Activated CD4-positive, CD25-positive, alpha-beta regulatory T cell (primary cell): ENCODE results near the gene COL4A1.
"Not testable (repeated sequence)": the region's sequence is repeated elsewhere in the genome, so short reads cannot be mapped to it uniquely, and the experiment has no call there.

ENCODE experiments used
- DNase-seq, 4 experiments: peaks; one replicate each; lab custom pipeline; 2025; lab: John Stamatoyannopoulos, UW

The COL4A1 gene

DNA sequence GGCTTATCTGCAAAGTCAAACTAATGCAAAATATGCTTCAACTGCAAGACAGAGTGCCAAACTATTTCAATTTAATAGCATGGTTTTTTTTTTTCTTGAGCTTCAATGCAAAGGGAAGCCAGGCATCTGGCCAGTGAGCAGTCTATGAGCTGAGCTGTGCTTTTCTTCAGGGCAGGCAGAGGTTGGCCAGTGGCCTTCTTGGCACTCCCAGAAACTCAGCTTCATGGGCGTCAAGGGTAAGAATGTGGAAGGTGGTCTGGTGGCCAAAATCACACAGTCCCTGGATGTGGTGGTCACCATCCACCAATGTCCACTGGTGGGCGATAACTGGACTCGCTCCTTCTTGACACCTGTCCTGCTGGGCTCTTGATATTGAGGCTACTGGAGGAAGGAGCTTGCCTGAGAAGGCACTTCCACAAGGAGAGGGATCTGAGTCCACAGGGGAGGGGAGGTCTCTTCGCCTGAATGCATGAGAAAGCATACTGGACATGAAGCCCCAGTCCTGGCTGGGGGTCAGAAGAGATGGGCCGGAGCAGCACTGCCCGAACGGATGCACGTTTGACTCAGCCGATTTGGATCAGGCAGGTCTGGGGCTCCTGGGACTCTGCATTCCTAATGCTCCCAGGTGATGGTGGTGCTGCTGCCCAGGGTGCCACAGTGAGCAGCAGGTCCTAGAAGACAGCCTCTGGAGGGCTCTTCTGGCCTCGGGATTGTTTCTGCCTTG is 17.2 kb upstream of the COL4A1 start:
- DNase-seq, result no peak

DNA sequence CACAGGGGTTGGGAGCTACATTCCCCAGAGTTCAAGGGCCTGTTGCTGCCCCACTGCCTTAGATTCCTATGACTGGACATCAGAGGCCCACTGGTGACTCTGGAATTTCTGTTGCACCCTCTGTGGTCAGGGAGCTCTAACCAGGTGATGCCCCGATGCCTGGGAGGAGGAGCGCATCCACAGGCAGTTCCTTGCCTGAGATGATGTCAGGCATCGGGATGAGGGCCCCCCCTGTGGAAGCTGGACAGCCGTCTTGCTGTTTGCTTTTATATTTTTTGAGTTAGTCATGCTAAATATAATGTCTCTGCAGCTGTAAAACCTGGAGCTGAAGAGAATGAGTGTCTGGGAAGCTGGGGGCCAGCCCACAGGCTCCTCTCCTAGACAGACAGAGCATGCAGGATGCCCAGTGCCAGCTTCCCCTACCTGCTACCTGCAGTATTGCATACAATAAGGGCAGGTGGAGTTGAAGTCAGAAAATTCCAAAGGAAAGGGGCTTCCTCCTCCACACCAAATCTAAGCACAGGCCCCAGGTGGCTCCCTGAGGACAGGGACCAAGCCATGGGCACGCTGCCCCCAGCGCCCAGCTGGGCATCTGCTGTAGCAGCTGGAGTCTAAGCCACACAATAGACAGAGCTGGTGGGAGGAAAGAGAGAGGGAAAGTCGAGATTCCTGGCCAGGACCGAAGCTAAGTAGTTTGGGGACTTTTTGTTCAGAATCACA is 16.4 kb upstream of the COL4A1 start:
- no peak for DNase-seq

DNA sequence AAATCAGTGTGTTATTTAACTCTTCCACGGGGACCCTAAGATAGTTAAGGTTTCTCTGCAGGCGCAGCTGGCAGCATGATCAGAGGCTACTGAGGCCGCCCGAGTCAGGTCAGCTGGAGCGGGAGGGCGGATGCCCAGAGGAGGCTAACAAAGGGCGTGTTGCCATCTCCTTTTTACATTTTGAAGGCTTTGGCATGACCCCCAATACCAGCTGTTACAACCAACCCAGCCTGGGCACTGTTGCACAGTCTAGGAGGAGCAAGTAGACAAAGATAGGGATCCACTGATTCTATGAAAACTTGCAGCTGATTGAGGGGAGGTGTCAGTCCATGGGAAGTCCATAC is 15.8 kb upstream of the COL4A1 start:
- DNase-seq, result no peak

DNA sequence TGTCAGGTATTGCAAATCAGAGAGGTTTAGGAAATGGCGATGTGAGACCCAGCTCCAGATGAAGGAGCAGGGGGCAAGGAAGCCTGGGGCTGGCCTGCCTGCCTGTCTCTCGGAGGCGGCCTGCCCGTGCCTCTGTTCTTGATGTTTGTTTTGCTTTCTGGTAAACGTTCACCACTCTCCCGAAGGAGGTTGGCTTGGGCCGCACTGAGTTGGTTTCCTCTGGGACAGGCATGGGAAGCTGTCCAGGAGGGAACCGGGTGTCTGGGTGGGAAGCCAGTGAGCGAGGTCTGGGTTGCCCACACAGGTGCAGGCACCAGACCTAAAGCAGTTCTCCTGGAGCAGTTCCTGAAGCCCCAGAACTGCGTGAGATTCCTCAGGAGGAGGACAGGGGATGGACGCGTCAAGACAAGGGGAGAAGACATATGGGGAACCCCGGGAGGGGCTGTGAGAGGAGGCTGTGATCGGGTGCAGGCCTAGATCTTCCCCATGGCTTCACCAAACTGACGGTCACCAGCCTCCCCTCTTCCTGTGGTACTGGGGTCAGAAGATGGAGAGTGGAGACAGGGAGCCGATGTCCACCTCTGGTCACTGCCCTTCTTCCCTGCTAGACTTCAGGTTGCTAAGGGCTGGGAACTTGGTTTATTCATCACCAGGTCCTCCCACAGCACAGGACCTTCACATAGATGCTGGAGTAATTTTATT is 15.3 kb upstream of the COL4A1 start:
- DNase-seq, result no peak

DNA sequence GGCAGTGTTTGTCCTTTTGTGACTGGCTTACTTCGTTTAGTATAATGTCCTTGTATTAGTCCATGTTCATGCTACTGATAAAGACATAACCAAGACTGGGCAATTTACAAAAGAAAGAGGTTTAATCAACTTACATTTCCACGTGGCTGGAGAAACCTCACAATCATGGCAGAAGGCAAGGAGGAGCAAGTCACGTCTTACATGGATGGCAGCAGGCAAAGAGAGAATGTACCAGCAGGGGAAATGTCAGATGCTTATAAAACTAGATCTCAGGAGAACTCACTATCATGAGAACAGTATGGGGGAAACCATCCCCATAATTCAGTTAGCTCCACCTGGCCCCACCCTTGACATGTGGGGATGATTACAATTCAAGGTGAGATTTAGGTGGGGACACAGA is 14.6 kb upstream of the COL4A1 start:
- not testable (repeated sequence) for DNase-seq

DNA sequence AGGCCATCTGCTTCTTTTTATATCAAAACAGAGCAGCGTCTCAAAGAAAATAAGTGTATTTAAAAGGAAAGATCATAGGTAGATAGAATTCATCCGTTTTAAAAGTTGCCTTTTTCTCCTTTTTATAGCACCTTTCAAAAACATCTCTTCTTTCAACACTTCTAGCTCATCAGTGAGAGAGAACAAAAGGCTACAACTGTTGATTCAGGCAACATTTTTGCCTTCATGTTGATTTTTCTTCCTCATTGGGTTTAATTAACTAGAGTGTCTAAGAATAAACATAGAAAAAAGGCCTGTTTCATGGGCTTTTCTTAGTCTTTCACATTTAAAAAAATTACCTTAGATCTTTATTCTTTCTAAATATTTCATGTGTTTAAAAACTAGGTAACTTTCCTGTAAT is 13.7 kb upstream of the COL4A1 start:
- DNase-seq, result no peak

DNA sequence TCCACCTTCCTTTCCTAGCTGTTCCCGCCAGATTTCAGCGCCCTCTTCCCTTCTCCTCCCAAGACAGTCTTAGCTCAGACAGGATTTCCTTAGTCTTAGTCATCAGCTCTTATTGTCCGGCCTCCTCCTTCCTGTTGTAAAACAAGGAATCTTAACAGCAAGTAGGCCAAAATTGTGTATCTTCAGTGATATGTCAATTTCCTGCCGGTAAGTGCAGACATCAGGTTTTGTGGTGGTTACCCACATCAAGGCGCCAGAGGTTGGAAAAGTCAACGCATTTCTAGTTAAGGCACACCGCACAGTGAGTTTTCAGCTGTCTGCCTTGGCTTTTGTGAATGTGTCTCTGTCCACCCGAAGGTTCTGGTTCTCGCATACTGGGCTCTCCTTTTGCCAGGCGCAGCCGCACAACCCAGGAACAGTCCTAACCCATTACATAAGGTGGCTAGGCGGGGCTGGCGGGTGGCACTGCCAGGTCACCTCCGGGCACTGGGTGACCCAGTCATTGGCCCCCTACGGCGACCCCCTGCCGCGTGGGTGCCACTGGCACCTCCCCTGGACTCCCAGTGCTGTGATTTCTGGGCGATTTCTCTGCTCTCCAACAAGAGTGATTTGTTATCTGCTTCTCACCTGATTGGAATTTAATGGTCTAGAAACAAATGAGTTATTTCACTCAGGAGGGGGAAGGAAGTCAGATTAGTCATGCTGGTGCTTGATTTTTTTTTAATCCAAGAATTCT is 13.0 kb upstream of the COL4A1 start:
- DNase-seq, result no peak

DNA sequence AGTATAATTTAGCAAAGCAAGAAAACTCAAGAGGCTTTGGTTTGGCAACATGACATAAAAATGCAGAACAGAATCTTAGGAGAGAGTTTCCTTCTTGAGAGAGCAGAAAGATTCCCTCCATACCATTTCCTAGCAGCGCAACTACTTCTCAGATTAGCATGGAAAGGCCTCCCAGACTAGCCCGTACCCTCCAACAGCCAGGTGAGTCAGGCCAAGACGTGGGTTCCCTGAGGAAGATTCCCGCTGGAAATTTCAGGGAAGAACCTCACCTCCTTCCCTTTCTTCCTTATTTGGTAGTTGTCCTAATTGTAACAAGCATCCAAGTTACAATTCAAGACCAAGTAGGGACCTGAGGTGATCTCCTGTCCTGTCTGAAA is 12.4 kb upstream of the COL4A1 start:
- DNase-seq, result no peak

DNA sequence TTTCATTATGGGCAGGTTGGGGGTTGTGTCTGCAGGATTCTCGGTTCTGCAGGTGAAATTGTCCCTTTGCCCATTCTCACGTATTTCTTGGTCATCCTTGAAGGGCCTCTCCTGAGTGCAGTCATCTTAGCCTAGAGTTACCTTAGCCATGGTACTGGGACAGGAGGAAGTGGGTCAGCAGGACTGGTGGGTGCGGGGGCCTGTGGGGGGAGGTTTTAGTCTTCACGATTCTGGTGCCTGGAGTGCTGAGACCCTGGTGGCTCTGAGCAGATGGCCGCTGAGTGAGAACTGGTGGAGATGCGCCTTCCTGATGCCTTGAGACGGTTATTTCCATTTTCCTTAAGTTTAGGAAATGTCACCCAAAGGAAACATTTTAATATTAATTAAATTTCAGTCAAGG is 12.0 kb upstream of the COL4A1 start:
- DNase-seq, result no peak

DNA sequence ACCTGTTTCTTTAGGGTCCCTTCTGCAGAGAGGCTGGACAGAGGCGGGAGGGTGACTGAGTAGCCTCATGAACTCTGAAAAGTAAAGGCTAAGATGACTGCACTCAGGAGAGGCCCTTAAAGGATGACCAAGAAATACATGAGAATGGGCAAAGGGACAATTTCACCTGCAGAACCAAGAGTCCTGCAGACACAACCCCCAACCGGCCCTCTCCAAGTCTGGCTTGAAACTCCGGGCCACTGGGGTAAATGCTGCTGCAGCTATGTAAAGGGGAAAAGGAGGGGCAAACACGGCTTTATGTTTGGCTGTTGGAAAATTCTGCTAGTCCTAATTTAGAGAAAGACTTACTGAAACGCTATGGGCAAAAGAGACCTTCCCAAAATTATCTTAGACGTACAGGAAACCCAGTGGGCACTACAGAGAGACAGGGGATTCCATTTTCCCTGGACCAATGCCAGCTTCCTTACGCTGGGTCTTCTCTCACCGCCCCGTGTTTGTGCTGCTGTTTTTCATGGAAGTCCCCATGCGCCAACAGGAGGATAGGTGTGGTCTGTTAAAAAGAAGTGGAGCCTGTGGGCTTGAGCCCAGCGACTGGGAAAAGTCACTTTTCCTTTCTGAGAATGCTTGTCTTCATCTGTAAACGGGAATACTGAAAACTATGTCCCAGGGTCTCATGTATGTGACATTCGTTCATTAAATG is 10.7 kb upstream of the COL4A1 start:
- no peak for DNase-seq

DNA sequence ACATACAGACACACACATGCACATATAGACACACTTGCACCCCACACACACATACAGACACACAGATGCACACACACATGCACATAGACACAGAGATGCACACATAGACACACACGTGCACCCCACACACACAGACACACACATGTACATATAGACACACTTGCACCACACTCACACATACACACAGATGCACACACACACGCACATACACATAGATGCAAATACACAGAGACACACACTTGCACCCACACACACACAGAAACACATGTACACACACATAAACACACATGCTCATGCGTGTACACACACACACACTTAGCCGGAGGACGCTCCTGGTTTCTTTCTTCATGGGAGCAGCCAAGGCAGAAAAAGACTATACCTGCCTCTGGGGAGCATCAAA is 10.1 kb upstream of the COL4A1 start:
- DNase-seq, result no peak

DNA sequence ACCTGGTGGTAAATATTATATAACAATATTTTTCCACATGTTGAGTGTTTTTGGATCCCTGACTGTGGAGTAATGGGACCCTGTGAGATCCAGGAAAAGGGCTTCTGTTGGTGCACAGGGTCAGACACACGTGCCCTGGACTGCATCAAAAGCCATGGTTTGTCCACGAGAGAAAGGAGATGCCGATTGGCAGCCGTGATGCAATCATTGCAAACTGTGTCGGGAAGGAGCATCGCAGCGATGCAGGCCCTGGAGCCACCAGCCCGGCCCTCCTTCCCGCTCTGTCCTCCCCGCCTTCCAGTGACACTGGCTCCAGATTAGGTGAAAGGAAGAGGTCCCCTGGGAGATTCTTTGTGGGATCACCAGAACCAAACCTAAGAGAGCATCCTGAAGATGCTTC is 9.2 kb upstream of the COL4A1 start:
- no peak for DNase-seq

DNA sequence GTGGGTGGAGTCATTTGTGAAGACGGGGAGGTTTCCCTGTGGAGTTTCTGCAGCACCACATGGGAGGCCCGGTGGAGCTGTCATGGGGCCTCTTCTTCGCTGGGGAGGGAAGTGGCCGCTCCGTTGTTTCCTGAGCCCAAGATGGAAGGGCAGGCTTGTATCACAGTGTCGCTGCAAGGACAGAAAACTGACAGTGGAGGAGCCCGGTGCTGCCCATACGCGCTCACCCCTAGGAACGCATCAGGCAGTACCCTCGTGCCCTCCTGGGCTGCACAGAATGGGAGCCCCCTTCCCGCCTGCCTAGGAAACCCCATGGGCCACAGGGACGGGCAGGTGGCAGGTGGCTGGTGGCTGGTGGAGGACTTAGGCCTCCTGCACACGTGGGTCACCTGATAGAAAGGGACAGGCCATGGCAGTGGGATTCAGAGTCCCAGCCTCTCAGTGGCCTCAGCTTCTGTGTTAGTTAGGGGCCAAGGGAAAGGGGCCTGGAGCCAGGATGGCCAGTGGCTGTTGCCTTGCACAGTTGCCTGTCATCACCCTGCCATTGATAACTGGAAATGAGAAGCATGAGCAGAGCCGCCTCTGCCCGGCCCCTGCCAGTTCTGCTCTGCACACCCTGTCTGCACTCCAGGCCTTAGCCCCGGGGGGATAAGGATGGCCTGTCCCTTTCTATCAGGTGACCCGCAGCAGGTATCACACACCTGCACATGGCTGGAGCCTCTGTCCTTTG is 7.7 kb upstream of the COL4A1 start:
- no peak for DNase-seq

DNA sequence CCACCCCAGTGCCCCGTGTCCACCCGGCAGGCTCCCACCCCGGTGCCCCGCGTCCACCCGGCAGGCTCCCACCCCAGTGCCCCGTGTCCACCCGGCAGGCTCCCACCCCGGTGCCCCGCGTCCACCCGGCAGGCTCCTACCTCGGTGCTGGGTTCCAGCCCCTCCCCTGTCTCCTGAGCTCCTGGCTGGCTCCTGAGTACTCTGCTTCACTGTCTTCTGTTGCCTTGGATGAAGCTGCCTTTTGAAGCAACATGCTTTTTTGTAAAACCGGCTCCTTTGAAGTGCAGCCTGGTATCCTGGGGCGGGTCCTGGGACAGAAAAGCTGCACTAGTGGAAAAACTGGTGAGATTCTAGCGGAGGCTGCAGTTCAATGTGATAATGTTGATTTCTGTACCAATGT is 6.8 kb upstream of the COL4A1 start:
- not testable (repeated sequence) for DNase-seq

DNA sequence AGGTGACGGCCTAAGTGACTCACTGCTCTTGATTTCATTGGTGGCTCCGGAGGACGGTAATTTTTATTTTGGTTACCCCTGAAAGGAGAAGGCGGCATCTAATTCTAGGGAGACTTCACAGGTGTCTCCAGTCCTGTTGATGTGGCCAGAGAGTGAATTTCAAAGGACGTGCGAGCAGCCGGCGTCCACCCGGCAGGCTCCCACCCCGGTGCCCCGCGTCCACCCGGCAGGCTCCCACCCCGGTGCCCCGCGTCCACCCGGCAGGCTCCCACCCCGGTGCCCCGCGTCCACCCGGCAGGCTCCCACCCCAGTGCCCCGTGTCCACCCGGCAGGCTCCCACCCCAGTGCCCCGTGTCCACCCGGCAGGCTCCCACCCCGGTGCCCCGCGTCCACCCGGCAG is 6.3 kb upstream of the COL4A1 start:
- DNase-seq, result not testable (repeated sequence)

DNA sequence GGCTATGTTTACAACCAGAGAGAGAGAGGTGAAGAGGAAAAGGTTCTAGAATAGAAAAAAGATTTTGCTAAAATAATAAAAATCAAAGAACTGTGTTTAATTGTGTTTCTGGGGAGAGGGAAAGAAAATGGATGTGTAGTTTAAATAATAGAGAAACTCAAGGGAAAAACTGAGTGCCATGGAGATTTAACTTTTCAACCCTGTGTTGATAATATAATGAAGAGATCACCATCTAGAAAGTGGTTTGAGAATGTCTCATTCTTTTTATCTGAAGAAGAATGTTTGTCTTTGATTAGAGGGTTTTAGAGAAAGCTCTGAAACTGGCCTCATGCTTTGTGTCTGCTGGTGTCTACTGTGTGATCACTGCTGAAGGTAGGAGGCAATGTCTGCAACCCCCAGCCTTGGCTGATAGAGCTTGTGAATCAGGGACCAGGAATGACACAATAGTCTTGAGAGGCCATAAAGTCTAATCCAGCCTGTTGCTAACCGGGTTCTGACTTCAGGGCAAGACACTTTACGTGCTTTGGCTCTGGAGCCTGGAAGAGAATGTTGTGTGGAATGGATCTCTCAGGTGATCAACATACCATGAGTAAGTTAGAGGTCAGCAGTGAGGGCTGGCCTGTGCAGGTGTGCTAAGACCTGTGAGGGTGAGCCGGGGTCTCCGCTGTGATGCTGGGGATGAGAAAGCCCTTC is 5.5 kb upstream of the COL4A1 start:
- DNase-seq, result no peak

DNA sequence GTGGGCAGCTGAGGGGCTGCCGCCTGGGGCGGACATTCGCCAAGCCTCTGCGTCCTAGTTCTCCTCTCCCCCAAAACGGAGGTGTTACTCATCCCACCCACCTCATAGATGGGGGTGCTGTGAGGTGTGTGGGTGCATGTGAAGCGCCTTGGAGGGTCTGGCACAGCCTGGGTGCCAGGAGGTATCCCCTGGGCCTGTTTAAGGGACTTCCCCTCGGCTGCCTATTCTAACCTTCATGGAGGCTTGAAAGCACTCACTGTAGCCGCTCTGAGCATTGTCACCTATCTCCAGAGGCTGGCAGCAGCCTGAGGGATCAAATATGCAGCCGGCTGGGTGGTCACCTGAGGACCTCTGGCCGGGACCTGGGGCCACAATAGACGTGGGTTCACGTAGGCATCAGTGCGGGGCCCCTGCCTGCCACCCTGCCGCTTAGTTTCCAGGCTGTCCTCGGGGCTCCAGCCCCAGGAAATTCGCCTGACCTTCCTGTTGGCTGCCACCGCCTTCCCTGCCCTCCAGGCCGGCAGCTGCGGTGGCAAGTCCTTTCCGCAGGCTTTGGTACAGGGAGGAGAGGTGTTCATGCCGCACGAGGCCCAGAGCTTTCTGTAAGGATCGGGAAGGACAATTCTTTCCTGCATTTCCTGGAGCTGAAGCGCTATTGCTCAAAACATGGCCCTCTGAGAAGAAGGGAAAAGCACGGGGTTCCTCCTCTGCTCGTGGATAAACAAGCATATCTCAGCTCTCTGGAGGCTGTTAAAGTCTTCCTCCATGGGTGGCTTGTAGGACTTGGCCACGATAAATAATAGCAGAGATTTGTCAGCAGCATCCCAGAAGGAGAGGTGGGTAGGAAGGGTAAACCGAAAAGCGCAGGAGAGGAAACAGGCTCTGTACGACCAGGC is 4.7 kb upstream of the COL4A1 start:
- DNase-seq, result no peak

DNA sequence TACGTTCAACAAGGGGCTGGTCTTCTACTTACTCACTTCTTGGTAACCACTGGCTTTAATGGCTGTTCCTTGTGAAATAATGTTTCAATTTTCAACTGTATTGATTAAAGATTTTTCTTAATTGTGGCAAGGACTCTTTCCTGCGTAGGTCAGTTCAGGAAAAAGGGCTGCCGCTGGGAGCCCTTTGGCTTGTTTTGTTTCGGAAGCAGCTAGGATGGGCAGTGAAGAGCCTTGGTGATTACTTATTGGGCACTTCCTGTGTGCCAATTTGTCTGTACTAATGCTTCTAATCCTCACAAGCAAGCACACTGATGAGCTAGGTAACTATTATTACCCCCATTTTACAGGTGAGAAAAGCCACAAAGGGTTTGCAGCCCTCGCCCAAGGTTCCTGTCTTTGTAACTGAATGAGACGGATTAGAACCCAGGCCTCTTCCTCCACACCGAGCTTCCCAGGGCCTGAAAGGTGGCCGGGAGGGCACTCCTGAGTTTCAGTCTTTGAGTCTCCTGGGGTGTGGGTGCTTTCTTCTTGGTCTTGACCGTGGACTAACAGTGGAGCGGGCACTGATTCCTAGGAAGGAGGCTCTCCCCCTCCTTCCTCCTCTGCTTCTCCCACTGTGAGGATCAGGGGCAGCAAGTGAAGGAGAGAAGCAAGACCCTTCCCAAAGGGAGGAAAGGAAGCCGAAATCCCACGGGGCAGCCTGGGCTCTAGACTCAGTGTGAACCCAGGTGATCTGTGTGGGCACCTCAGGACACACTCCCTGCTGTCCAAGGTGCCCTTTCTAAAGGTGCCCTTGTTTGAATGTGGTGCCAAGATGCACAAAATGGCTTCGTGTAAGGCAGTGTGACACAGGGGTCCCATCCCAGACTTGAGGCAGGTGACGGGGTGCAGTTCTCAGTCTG is 3.8 kb upstream of the COL4A1 start:
- no peak for DNase-seq
